Stimulated activated naive CD8-positive, alpha-beta T cell treated with anti-CD3 and anti-CD28 coated beads, Interleukin-15, Interleukin-2, amounts not matched to agents 100 U/mL and 50 U/mL, for 24 hours (primary cell): ENCODE measurements around the gene SLC46A1.
A peak's percentile ranks its signal among the peaks of the same experiment; 100 is the strongest.
"Not testable (repeated sequence)": the region's sequence is repeated elsewhere in the genome, so short reads cannot be mapped to it uniquely, and the experiment has no call there.

Source experiments
- ATAC-seq: fragments of 150-1000 bp; cut with Tn5 transposase; one replicate; pipeline ENCODE4 v1.10.0; 2021
- DNase-seq: peaks from one replicate; pipeline ENCODE4 v3.0.0; 2021

The SLC46A1 gene

GRCh38 chr17:28405632-28406472, at the start of gene SLC46A1:
SLC46A1 (minus strand) TSS chr17:28406212; CDS start chr17:28406114, 98 bp downstream.
- DNase-seq (peak; percentile 81), ATAC-seq (peak; percentile 82)

GRCh38 chr17:28449859-28450258, 43.8 kb upstream of the SLC46A1 start:
- ATAC-seq (no peak), DNase-seq (no peak)

- ATAC-seq (no peak), DNase-seq (no peak)
Observed at GRCh38 chr17:28447396-28447760, 41.4 kb upstream of the SLC46A1 start.

- ATAC-seq (no peak), DNase-seq (no peak)
Observed at GRCh38 chr17:28446716-28447395, 40.8 kb upstream of the SLC46A1 start.

- DNase-seq = no peak
- no peak for ATAC-seq
Observed at GRCh38 chr17:28443901-28444638, 38.1 kb upstream of the SLC46A1 start.

GRCh38 chr17:28434326-28434725, 28.3 kb upstream of the SLC46A1 start:
- ATAC-seq, DNase-seq: not testable (repeated sequence)

GRCh38 chr17:28433721-28434120, 27.7 kb upstream of the SLC46A1 start:
- DNase-seq = no peak

GRCh38 chr17:28427982-28428381, 22.0 kb upstream of the SLC46A1 start:
- DNase-seq, ATAC-seq: not testable (repeated sequence)

More at GRCh38 chr17:28433721-28434120, 27.7 kb upstream of the SLC46A1 start:
- ATAC-seq = no peak

- DNase-seq (no peak), ATAC-seq (no peak)
Observed at GRCh38 chr17:28427371-28427770, 21.4 kb upstream of the SLC46A1 start.

- ATAC-seq (peak; percentile 55), DNase-seq (no peak)
Observed at GRCh38 chr17:28426081-28426519, 20.1 kb upstream of the SLC46A1 start.

GRCh38 chr17:28425206-28425605, 19.2 kb upstream of the SLC46A1 start:
- DNase-seq (no peak), ATAC-seq (no peak)

- no peak for ATAC-seq
Observed at GRCh38 chr17:28421787-28422305, 15.8 kb upstream of the SLC46A1 start.

GRCh38 chr17:28416703-28417311, 10.8 kb upstream of the SLC46A1 start:
- ATAC-seq (peak; percentile 81), DNase-seq (peak; percentile 52)

More at GRCh38 chr17:28421787-28422305, 15.8 kb upstream of the SLC46A1 start:
- no peak for DNase-seq

- DNase-seq = no peak
Observed at GRCh38 chr17:28415886-28416285, 9.9 kb upstream of the SLC46A1 start.

GRCh38 chr17:28413804-28414203, 7.8 kb upstream of the SLC46A1 start:
- DNase-seq (no peak), ATAC-seq (no peak)

More at GRCh38 chr17:28415886-28416285, 9.9 kb upstream of the SLC46A1 start:
- ATAC-seq = no peak

GRCh38 chr17:28412099-28412498, 6.1 kb upstream of the SLC46A1 start:
- ATAC-seq = no peak
- DNase-seq = no peak

GRCh38 chr17:28407974-28408306, 1.9 kb upstream of the SLC46A1 start:
- no peak for DNase-seq
- no peak for ATAC-seq

- no peak for DNase-seq
- ATAC-seq = no peak
Observed at GRCh38 chr17:28407130-28407973, 1.3 kb upstream of the SLC46A1 start.

GRCh38 chr17:28406473-28406814, 432 bp upstream of the SLC46A1 start:
- DNase-seq (no peak), ATAC-seq (no peak)

- DNase-seq (no peak), ATAC-seq (no peak)
Observed at GRCh38 chr17:28404812-28405570, 1.0 kb downstream of the SLC46A1 start.
